SH-SY5Y (cell line): ENCODE measurements around the gene ZBTB20.

ENCODE experiments used
- GATA2 ChIP-seq: IDR thresholded peaks from 2 replicates; pipeline ENCODE4 v1.6.1; 2011; ENCODE audit warnings: mild to moderate bottlenecking, low read depth, low read length
- GATA3 ChIP-seq: IDR thresholded peaks from 2 replicates; pipeline ENCODE4 v1.6.1; 2011; ENCODE audit warnings: low read depth, mild to moderate bottlenecking, low read length, moderate library complexity

DNA sequence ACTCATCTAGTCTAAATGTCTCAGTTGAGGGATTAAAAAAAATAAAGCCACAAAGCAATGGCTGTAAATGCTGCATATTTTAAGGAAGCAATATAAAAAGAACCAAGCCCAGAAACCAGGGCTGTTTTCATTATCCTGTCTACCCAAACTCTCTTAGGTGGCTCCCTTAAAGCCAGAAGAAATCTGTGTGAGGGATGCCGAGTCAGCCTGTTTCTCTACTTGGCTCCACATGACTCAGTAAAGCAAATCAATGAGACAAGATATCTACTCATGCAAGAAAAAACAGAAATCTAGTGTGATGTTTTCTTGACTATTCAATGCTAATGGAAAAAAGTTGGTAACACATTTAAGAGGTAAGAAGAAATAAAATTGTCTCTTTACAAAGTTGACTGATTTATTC lies 296.2 kb downstream of the ZBTB20 start:
- TF ChIP-seq GATA2 (no peak), GATA3 (no peak)
